T47D (cell line): ENCODE data around the gene SYT5.

ENCODE experiments used
- DNase-seq, 2 experiments: peaks; one replicate each; pipeline versions ENCODE4 v3.0.0 to v3.0.0-alpha.2; 2011 to 2012; ENCODE audit warnings: low read depth in 1 of 2, low spot score in 1 of 2
- JUND ChIP-seq: IDR thresholded peaks from 2 replicates; pipeline ENCODE4 v1.6.1; 2012; ENCODE audit warnings: low read depth
- in situ Hi-C: cut with HindIII; loops from 2 replicates; pipeline ENCODE4 v1.10.0; 2016; ENCODE audit warnings: low sequenced_read_pairs, low pct_unique_long_range_greater_than_20kb

The SYT5 gene

DNA sequence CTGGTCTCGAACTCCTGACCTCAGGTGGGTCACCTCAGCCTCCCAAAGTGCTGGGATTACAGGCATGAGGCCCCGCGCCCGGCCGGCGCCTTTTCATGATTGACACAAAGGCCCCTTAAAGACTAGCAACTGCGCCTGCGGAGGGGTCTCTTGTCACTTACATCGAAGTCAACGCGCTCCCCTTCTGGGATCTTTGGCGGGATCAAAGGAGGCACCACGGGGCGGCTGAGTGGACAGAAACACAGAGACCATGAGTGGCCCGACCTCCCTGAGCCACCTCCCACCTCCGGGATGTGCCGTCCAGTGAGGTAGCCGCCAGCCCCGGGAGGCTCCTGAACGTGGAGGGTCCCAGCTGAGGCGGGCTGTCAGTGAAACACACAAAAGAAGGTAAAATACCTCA is 38.4 kb downstream of the SYT5 start:
- DNase-seq: no peak
- in situ Hi-C loops: no loop called here
- no peak for TF ChIP-seq JUND

DNA sequence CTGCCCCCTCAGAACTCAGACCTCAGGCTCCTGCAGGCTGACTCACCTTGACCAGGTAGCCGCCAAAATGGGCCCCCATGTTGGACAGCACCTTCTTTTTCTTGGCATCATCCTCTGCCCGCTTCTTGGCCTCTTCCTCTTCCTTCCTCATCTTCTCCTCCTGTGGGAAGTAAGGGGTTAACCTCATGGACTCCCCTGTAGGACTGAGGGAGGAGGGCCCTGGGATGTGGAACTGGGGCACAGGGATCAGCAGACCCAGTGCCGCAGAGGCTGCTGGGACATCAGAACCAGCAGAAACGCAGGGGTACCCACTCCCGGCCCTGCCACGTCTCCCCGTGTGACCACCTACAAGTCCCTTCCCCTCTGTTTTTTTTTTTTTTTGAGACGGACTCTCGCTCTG is 42.2 kb downstream of the SYT5 start:
- in situ Hi-C loops: no loop called here

DNA sequence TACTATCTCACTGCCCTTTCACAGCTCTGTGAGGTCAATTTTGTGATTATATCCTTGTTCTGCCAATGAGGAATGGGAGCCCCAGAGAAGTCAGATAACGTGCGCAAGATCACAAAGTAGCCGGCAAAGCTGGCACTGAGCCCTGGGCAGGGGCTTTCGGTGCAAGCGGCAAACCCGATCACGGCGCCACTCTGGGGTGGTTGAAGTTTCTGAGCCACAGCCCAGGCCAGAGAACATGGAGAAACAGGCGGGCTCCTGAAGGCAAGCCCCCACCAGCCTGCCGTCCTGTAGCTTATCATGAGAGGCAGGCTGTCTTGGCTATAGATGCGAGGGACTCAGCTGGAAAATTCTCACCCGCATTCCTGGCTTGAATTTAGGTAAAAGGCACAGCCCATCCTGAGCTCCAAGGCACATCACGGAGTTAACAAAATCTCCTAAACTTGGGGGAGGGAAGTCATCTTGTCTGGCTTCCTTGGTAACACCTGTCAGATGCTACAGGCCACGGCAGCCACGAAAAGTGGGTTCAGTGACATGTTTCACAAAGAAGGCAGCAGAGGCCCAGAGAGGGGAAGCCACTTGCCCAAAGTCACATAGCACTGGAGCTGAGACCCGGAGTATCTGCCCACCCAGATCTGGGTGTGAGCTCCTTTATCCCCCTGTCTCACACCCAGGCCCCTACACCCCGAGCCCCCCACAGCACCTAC is 43.5 kb downstream of the SYT5 start:
- TF ChIP-seq JUND: no peak
- in situ Hi-C loops: no loop called here

More for the DNA sequence above, 42.2 kb downstream of the SYT5 start:
- TF ChIP-seq JUND: no peak
- no peak for DNase-seq

DNA sequence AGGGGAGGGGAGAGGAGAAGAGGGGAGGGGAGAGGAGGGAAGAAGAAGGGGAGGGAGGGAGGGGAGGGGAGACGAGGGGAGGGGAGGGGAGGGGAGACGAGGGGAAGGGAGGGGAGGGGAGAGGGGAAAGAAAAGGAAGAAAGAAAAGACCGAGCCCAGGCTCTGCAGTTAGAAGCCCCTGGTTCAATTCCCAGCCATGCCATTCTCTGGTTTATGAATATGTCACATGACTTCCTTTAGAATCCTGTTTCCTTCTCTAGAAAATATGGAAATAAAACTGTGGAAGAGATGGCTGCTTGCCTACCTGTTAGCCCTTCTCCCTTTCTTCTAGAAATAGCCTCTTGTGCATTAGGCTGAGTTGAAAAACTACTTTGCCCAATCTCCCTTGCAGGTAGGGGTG is 45.4 kb downstream of the SYT5 start:
- in situ Hi-C loops: no loop called here

More for the DNA sequence above, 43.5 kb downstream of the SYT5 start:
- DNase-seq: no peak

DNA sequence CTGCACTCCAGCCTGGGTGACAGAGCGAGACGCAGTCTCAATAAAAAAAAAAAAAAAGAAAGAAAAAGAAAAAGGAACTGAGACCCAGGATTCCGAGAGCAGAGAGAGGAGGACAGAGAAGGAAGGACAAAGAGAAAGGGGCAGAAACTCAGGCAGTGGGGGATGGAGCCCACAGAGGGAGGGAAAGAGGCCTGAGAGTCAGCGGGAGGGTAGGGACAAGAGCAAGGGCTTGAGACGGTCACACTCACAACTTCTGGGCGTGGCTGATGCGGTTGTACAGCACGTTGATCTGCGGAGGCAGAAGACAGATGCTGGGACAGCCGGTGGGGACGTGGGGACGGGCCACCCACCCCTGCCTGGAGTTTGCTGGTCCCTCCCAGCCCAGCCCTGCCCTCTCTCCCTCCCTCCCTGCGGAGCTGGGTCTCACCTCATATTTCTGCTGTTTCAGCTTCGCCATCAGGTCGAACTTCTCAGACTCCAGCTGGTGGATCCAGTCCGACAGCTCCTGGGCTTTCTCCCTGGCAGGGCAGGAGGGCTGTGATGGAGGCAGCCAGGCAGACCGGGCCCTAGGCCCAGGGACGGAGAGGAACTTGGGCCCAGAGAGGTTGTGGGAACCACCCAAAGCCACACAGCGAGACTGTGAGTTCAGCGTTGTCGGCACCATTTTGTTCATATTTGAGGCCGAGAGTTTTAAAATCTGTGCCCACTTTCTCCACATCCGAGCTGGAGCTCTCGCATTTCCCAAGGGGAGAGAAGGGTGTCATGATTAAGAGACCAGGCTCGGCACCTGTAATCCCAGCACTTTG is 46.2 kb downstream of the SYT5 start:
- no peak for TF ChIP-seq JUND
- no peak for DNase-seq
- in situ Hi-C loops: no loop called here

More for the DNA sequence above, 45.4 kb downstream of the SYT5 start:
- DNase-seq: no peak
- no peak for TF ChIP-seq JUND

DNA sequence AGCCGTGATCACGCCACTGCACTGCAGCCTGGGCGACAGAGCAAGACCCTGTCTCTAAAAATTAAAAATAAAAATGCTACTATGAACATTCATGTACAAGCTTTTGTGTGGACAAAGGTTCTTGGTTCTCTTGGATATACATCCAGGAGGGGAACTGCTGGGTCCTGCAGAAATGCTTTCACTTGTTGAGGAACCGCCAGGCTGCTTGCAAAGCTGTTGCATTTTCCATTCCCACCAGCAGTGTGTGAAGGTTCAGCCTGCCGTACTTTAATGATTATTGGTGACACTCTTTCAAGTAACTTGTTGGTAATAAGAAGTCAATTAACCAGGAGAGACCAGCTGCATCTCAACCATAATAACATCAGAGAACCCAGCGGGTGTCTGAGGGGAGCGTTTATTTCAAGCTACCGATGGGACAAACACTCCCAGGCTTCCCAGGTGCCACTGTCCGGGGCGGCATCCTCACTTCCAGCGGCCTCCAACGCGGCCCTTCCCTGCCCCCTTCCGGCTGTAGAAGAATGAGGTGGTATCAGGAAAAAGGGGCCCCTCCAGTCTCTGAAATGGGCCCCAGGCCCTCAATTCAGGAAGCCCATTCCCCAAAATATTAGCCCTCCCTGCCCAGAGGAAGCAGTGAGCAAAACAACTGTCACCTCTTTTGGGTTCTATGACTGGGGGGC is 47.5 kb downstream of the SYT5 start:
- DNase-seq: no peak
- in situ Hi-C loops: no loop called here
- TF ChIP-seq JUND: no peak

DNA sequence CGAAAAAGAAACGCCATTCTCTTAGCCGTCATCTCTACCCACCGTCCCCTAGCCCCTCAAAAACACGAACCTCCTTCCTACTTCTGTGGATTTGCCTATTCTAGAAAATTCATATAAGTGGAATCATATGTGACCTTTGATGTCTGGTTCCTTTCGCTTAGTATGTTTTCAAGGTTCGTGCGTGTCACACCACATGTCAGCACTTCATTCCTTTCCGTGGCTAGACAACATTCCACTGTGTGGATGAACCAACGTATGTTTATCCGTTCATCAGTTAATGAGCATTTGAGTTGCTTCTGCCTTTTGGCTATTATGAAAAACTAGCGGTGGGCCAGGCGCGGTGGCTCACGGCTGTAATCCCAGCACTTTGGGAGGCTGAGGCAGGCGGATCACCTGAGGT is 48.7 kb downstream of the SYT5 start:
- in situ Hi-C loops: no loop called here
- DNase-seq: no peak

More for the DNA sequence above, 48.7 kb downstream of the SYT5 start:
- TF ChIP-seq JUND: no peak
